ENCODE results near the gene CDH7.
A peak's percentile ranks its signal among the peaks of the same experiment; 100 is the strongest.

Gene CDH7

DNA sequence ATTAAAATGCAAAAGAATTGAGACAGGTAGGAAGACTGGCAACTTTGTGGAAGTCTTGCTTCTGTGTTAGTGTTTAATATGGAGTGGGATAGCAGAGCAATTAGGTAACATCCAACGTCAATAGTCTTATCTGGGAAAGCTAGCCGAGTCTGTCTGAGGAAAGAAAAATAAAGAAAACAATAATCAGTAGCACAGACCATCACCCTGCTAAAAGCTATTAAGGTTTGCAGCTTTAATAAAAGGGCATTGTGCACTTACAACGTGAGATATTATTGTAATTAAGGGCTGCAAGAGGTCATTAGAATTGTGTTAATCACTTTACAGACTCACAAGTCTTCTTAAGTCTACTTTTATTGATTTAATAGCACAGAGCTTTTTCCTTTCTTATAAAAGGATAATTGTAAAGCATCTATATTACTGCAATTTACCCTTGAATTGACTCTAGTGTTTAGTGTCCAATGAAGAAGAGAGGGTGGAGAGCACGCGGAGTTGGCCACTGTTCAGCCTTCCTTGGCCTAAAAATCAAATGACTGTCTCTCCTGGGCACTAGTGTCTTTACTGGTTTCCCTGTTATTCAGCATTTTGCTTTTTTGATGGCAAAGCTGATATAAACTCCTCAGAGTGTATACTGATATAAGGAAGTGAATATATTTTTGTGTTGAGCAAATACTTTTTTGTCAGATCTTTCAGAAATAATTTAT is 2.0 kb downstream of the CDH7 start:
- no peak for TF ChIP-seq ZFX (IDR thresholded peaks at IDR 0.05; ENCODE audit: borderline replicate concordance)
- TF ChIP-seq, protein P1, sequence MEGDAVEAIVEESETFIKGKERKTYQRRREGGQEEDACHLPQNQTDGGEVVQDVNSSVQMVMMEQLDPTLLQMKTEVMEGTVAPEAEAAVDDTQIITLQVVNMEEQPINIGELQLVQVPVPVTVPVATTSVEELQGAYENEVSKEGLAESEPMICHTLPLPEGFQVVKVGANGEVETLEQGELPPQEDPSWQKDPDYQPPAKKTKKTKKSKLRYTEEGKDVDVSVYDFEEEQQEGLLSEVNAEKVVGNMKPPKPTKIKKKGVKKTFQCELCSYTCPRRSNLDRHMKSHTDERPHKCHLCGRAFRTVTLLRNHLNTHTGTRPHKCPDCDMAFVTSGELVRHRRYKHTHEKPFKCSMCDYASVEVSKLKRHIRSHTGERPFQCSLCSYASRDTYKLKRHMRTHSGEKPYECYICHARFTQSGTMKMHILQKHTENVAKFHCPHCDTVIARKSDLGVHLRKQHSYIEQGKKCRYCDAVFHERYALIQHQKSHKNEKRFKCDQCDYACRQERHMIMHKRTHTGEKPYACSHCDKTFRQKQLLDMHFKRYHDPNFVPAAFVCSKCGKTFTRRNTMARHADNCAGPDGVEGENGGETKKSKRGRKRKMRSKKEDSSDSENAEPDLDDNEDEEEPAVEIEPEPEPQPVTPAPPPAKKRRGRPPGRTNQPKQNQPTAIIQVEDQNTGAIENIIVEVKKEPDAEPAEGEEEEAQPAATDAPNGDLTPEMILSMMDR (IDR thresholded peaks at IDR 0.05): no peak
- peak overlapping the region; percentile 73 for H3K27ac ChIP-seq

DNA sequence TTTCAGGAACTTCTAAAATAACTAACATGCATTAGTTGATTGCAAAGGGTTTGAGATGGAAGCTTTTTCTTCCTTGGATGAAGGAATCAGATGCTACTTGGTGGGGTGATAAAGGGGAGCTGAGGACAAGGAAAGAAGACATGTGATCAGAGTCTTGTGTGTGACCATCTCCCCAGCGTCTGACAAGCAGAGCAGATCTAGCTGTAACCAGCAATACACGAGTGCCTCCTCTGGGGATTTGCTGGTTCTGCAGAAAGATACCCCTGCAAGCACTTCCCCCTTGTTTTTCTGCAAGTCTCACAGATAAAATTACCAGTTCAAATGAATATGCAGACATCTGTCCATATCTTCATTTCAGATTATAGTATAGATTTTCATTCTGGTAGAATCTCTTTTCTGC is 2.7 kb downstream of the CDH7 start:
- TF ChIP-seq, protein P1 (IDR thresholded peaks at IDR 0.05): peak; percentile 83
- TF ChIP-seq ZFX (IDR thresholded peaks at IDR 0.05; ENCODE audit: borderline replicate concordance): no peak
- peak overlapping the region; percentile 73 for H3K27ac ChIP-seq

DNA sequence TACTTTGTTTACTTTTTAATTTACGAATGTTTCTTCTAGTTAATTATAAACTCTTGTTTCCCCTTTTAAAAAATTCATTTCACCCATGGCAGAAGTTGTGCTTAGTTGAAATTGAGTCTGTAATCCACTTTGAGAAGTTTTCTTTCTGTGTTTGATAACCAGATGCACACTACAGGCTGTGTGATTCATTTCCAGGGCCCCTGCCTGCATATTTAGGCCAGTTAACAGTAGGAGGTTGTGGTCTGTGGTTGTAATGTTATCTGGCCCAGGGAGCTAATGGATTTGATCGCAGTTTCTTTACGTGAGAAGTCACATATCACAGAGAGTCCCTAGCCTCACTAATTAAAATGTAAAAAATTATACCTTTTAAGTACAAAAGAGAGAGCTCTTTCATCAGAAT is 3.3 kb downstream of the CDH7 start:
- TF ChIP-seq, protein P1 (IDR thresholded peaks at IDR 0.05): no peak
- no peak for TF ChIP-seq ZFX (IDR thresholded peaks at IDR 0.05; ENCODE audit: borderline replicate concordance)
- H3K27ac ChIP-seq: peak overlapping the region; percentile 73

DNA sequence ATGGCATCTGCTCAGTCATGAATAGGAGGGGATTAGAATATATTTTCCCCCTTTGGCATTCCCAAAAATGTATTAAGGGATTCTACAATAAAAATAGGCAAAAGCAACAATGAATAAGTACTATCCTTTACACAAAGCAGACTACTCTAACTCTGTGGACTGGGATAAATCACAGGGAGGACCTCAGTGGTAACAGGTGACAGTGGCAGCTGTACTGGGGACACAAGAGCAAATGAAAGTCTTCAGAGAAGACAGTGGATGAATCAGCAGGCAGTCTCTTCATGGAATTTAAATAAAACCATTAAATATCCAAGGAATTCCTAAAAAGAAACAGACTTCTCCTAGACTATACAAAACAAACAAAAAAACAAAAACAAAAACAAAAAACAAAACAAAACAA is 4.8 kb downstream of the CDH7 start:
- H3K27ac ChIP-seq: no peak overlapping the region
- no peak for TF ChIP-seq ZFX (IDR thresholded peaks at IDR 0.05; ENCODE audit: borderline replicate concordance)
- TF ChIP-seq, protein P1 (IDR thresholded peaks at IDR 0.05): no peak

DNA sequence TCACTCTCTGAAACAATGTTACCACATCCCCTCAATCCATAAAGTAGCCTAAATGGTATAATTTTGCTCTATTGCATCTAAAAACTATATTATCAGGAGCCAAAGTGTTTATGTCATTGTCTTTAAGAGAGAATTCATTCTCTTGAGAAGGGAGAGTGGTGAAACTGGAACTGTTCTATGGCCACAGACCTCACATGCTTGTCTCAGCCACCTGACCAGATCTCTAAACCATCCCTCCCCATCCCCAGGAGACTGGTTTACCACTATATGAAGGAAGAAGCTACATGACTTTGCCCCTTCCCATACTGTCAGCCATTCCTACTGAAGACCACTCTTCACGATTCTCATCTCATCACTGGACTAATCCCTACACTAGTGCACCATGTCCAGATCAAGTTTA is 9.6 kb downstream of the CDH7 start:
- TF ChIP-seq, protein P1 (IDR thresholded peaks at IDR 0.05): no peak
- no peak for TF ChIP-seq ZFX (IDR thresholded peaks at IDR 0.05; ENCODE audit: borderline replicate concordance)

DNA sequence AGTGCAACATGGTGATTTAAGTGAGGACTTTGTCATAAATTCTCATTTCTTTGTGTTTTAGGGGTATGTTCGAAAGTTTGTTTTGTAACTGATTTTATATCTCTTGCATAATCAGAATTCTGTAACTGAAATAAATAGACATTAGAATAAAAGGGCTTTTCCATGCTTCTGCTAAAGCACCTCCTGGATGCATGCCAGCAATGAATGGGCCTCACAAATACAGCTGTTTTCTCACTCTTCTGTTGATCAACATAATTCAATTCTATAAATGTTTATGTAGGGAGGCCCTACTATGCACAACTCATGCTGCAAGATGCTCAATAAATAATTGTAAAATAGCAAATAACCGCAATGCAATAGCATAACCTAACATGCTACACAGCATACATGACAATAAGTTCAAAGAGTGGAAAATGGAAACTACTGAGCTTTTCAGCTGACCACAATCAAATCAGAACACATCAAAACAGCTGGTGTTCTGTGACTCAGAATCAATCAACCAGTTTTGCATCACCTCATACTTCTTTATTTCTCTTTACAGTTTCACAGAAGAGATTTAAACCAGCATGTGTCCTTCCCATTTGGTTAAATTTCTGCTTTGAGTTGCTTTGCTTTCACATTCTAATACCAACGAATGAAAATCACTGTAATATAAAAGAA is 11.0 kb downstream of the CDH7 start:
- TF ChIP-seq, protein P1 (IDR thresholded peaks at IDR 0.05): no peak
- TF ChIP-seq ZFX (IDR thresholded peaks at IDR 0.05; ENCODE audit: borderline replicate concordance): no peak
- no peak overlapping the region for H3K27ac ChIP-seq

More for the DNA sequence above, 9.6 kb downstream of the CDH7 start:
- no peak overlapping the region for H3K27ac ChIP-seq

DNA sequence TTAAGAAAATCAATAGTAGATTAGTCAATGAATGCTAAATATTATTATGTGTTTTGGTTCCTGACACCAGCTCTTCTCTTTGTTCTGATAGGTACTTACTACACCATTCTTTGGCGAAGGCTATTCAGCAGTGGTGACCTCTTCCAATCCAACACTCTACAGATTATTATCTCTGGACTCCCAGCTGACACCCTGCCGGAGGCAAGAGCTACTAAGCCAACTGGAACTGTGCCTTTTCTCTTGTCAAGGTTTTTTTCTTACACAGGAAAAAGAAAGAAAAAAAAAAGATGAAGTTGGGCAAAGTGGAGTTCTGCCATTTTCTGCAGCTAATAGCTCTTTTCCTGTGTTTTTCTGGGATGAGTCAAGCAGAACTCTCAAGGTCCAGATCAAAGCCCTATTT is 11.7 kb downstream of the CDH7 start:
- no peak for TF ChIP-seq ZFX (IDR thresholded peaks at IDR 0.05; ENCODE audit: borderline replicate concordance)
- TF ChIP-seq, protein P1 (IDR thresholded peaks at IDR 0.05): no peak

More for the DNA sequence above, 11.7 kb downstream of the CDH7 start:
- H3K27ac ChIP-seq: no peak overlapping the region
